HCT116 (cell line): ENCODE data around the gene ZFHX3. TPM values are rescaled to one million over a fixed set of nuclear protein-coding genes. Genes with fewer than 3 reads are reported as not detected.

Experiments used
- ATAC-seq: fragments of 200-7000 bp; cut with Tn5 transposase; 2 replicates; pipeline ENCODE4 v1.9.1; 2020; ENCODE audit warnings: mild to moderate bottlenecking, moderate library complexity
- BruUV-seq: library from RNA; stranded (reverse); fragments of 400-500 nt; replicated peaks from 2 replicates; lab custom pipeline; 2021; lab: Mats Ljungman, UMichigan
- CTCF ChIA-PET: fragments of 300-600 bp; sonication (Branson Sonifier 250); formaldehyde crosslinking; loops from one replicate; lab custom pipeline; 2021; ENCODE audit warnings: antibody characterized with exemption; lab: Charles Lee
- POLR2A ChIA-PET: fragments of 300-600, 350-600 bp; sonication (Branson Sonifier 250); formaldehyde crosslinking; loops from one replicate; lab custom pipeline; 2021; ENCODE audit warnings: antibody characterized with exemption; lab: Charles Lee
- RAD21 ChIA-PET, 2 experiments: fragments of 300-600 bp; sonication (Branson Sonifier 250); formaldehyde crosslinking; loops; one replicate each; lab custom pipeline; 2023; ENCODE audit warnings: low total read pairs in 2 of 2; ENCODE audit not compliant: uncharacterized antibody in 2 of 2, unreplicated experiment in 2 of 2, low non-redundant PET in 1 of 2; lab: Charles Lee
- DNase-seq: peaks from one replicate; pipeline ENCODE4 v3.0.0-alpha.2; 2010; ENCODE audit warnings: low read depth, low spot score
- H2AFZ ChIP-seq: fragments of 200-600 bp; shearing (Covaris generic), sonication (generic); 2 replicates; pipeline ENCODE4 v1.6.1; 2017; ENCODE audit warnings: low read depth, mixed run types, mixed read lengths, antibody characterized with exemption, low read length; ENCODE audit not compliant: poor library complexity, severe bottlenecking
- H3K27ac ChIP-seq: 2 replicates; pipeline ENCODE4 v1.5.1; 2012; ENCODE audit warnings: low read depth, low read length
- H3K27me3 ChIP-seq: fragments of 200-600 bp; sonication (generic); 2 replicates; pipeline ENCODE4 v1.6.1; 2016; ENCODE audit warnings: mixed run types, low read length, mixed read lengths; ENCODE audit not compliant: insufficient read depth
- H3K36me3 ChIP-seq, 2 experiments: fragments of 200-500 bp in 1 of 2; fragments of 200-600 bp in 1 of 2; sonication (Bioruptor generic) in 1 of 2; sonication (generic) in 1 of 2; 2 replicates each; pipeline versions ENCODE4 v1.5.1 to v1.6.1; 2014 to 2016; ENCODE audit warnings: low read length in 2 of 2, inconsistent platforms in 1 of 2, mixed read lengths in 1 of 2, mixed run types in 1 of 2; ENCODE audit not compliant: insufficient read depth in 2 of 2, control insufficient read depth in 1 of 2
- H3K4me1 ChIP-seq, 2 experiments: fragments of 200-600 bp in 1 of 2; sonication (generic) in 1 of 2; 2 replicates each; pipeline versions ENCODE4 v1.5.1 to v1.6.1; 2012 to 2017; ENCODE audit warnings: low read length in 2 of 2, inconsistent platforms in 1 of 2, mild to moderate bottlenecking in 1 of 2, mixed read lengths in 1 of 2, mixed run types in 1 of 2, moderate library complexity in 1 of 2; ENCODE audit not compliant: insufficient read depth in 2 of 2, control insufficient read depth in 1 of 2
- H3K4me2 ChIP-seq: fragments of 200-600 bp; sonication (generic); 2 replicates; pipeline ENCODE4 v1.6.1; 2017; ENCODE audit warnings: mixed run types, low read length, mixed read lengths
- H3K4me3 ChIP-seq, 2 experiments: fragments of 200-600 bp in 1 of 2; sonication (generic) in 1 of 2; replicated peaks in 1 of 2; 2 replicates each; pipeline ENCODE4 v1.5.1; 2011 to 2016; ENCODE audit warnings: low read length in 2 of 2, control low read depth in 1 of 2, low read depth in 1 of 2, mild to moderate bottlenecking in 1 of 2, mixed read lengths in 1 of 2, mixed run types in 1 of 2
- H3K79me2 ChIP-seq: fragments of 200-600 bp; sonication (generic); 2 replicates; pipeline ENCODE4 v1.6.1; 2017; ENCODE audit warnings: mild to moderate bottlenecking, mixed run types, low read length, moderate library complexity, mixed read lengths; ENCODE audit not compliant: insufficient read depth
- H3K9ac ChIP-seq: fragments of 200-600 bp; sonication (generic); 2 replicates; pipeline ENCODE4 v1.6.1; 2016; ENCODE audit warnings: low read length, mixed read lengths
- H3K9me2 ChIP-seq: fragments of 200-600 bp; sonication (generic), shearing (Covaris generic); 2 replicates; pipeline ENCODE4 v1.6.1; 2017; ENCODE audit warnings: mixed run types, mild to moderate bottlenecking, moderate library complexity; ENCODE audit not compliant: insufficient read depth
- H3K9me3 ChIP-seq, 2 experiments: fragments of 200-500 bp in 1 of 2; fragments of 200-600 bp in 1 of 2; sonication (Bioruptor generic) in 1 of 2; sonication (generic) in 1 of 2; 2 replicates each; pipeline ENCODE4 v1.6.1; 2014 to 2017; ENCODE audit warnings: low read length in 2 of 2, mixed read lengths in 2 of 2, inconsistent platforms in 1 of 2, low read depth in 1 of 2, mild to moderate bottlenecking in 1 of 2, mixed run types in 1 of 2, moderate library complexity in 1 of 2; ENCODE audit not compliant: control insufficient read depth in 1 of 2, insufficient read depth in 1 of 2
- H4K20me1 ChIP-seq: fragments of 200-600 bp; sonication (generic), shearing (Covaris generic); 2 replicates; pipeline ENCODE4 v1.6.1; 2017; ENCODE audit warnings: mixed run types, mild to moderate bottlenecking, moderate library complexity; ENCODE audit not compliant: insufficient read depth
- CTCF ChIP-seq, 3 experiments: fragments of 200-600 bp in 1 of 3; sonication (generic) in 1 of 3; IDR thresholded peaks in 2 of 3; conservative IDR thresholded peaks in 1 of 3; 2 replicates each; pipeline ENCODE4 v1.5.1; 2012 to 2017; ENCODE audit warnings: low read depth in 2 of 3, low read length in 2 of 3, antibody characterized with exemption in 1 of 3, borderline replicate concordance in 1 of 3, control low read depth in 1 of 3, mild to moderate bottlenecking in 1 of 3, mixed read lengths in 1 of 3, mixed run types in 1 of 3, moderate library complexity in 1 of 3; ENCODE audit not compliant: insufficient read depth in 1 of 3
- SIN3A ChIP-seq: IDR thresholded peaks from 2 replicates; pipeline ENCODE4 v1.6.1; 2012; ENCODE audit warnings: low read depth
- SRF ChIP-seq: IDR thresholded peaks from 2 replicates; pipeline ENCODE4 v1.6.1; 2012; ENCODE audit warnings: low read depth
- TCF7L2 ChIP-seq: IDR thresholded peaks from 2 replicates; pipeline ENCODE4 v1.7.0; 2011; ENCODE audit warnings: borderline replicate concordance, inconsistent platforms; ENCODE audit not compliant: insufficient read depth, insufficient read length; ENCODE audit errors: extremely low read depth
- intact Hi-C: fragments of 100-400 bp; cut with micrococcal nuclease; formaldehyde crosslinking; loops from 2 replicates; pipeline ENCODE4 v1.10.0; 2022
- total RNA-seq: library from RNA; stranded (reverse); gene quantifications from one replicate; pipeline ENCODE4 v1.2.1, GENCODE V29; 2021; ENCODE audit not compliant: unreplicated experiment

The ZFHX3 gene
- total RNA-seq, 1 experiment from 2014 or later, result 6.3 TPM

- TF ChIP-seq TCF7L2, result no peak
- no peak for TF ChIP-seq SIN3A
- TF ChIP-seq, all 23 proteins: peak for 0
These were observed 41.9 kb downstream of the ZFHX3 start (continued) for GRCh38 chr16:73006026-73006425.

GRCh38 chr16:73002866-73003265, 45.1 kb downstream of the ZFHX3 start:
- Histone ChIP-seq H4K20me1 (no peaks in the 10 kb centered on the region), H3K4me2 (no peak overlapping the region), H2AFZ (no peak overlapping the region), H3K9ac (no peak overlapping the region), H3K27ac (no peak overlapping the region), H3K4me1 (peaks cover 0 to 4% of the 10 kb centered on the region in 2 experiments; a peak in 1 of 4 replicates), H3K4me3 (no peak overlapping the region), H3K79me2 (no peaks in the 10 kb centered on the region), H3K9me2 (no peaks in the 10 kb centered on the region), H3K36me3 (no peaks in the 10 kb centered on the region), H3K27me3 (no peaks in the 10 kb centered on the region), H3K9me3 (peaks cover 0 to 10% of the 10 kb centered on the region in 2 experiments; a peak in 1 of 4 replicates)
- ATAC-seq (no peak), DNase-seq (no peak)
- intact Hi-C loops, result no loop called here
- POLR2A ChIA-PET, result no interaction called here
- BruUV-seq, result no TSS peak
- TF ChIP-seq SRF (no peak), CTCF (IDR thresholded peaks at IDR 0.05 in 2 of 3, conservative IDR thresholded peaks at IDR 0.05 in 1 of 3; ENCODE audit: borderline replicate concordance in 1 of 3, insufficient read depth in 1 of 3, low read depth in 2 of 3, low read length in 2 of 3) (no peak)
- TF ChIP-seq, all 23 proteins: peak for 0
- ChIA-PET CTCF (interaction anchor here (0.7 kb wide), 1 partner anchor 8 kb away, joined by 3 read pairs; no protein-coding TSS in a partner anchor), RAD21 (no interaction called here)
